ENCODE measurements around the gene EVA1A.

The EVA1A gene

DNA sequence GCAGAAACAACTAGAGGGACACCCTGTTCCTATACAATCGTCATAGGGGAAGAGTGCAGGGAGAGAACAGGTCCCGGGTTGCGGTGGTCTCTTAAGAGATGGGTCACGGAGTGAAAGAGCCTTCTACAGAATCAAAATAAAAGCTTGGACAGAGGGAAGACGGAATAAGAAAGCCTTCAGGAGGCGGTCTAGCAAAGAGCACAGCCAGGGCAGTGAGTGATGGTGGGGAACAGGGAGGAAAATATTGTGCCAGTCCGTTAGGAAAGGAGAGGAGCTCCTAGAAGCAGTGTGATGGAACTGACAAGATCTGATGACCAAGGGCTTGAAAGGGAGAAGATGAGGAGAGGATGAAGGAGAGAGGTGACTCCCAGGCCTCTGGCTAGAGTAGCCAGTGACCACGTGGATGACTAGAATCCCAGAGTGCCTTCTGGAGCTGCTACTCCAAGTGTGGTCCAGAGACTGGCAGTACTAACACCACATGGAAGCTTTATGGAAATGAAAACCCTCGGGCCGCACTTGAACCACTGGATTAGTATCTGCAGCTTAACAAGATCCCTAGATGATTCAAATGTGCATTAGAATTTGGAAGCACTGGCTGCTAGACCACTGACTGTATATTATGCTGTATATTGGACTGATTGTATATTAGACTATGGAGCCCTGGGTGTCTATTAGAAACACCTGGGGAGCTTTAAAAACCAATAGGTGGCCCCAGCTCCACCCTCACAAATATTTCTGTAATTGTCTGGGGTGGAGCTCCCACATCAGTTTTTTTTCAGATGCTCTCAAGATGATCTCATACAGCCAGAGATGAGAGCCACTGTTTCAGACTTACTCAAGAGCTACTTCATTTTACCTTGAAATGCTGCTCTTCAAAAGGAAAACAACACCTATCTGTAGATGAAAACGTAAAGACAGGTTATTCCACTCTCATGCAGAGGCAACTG is 1.1 kb upstream of the EVA1A start:
- DNase-seq (ENCODE audit: low spot score) = no peak
- TF ChIP-seq, protein P1, sequence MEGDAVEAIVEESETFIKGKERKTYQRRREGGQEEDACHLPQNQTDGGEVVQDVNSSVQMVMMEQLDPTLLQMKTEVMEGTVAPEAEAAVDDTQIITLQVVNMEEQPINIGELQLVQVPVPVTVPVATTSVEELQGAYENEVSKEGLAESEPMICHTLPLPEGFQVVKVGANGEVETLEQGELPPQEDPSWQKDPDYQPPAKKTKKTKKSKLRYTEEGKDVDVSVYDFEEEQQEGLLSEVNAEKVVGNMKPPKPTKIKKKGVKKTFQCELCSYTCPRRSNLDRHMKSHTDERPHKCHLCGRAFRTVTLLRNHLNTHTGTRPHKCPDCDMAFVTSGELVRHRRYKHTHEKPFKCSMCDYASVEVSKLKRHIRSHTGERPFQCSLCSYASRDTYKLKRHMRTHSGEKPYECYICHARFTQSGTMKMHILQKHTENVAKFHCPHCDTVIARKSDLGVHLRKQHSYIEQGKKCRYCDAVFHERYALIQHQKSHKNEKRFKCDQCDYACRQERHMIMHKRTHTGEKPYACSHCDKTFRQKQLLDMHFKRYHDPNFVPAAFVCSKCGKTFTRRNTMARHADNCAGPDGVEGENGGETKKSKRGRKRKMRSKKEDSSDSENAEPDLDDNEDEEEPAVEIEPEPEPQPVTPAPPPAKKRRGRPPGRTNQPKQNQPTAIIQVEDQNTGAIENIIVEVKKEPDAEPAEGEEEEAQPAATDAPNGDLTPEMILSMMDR (IDR thresholded peaks at IDR 0.05; ENCODE audit: extremely low read depth, missing control alignments) = no peak

DNA sequence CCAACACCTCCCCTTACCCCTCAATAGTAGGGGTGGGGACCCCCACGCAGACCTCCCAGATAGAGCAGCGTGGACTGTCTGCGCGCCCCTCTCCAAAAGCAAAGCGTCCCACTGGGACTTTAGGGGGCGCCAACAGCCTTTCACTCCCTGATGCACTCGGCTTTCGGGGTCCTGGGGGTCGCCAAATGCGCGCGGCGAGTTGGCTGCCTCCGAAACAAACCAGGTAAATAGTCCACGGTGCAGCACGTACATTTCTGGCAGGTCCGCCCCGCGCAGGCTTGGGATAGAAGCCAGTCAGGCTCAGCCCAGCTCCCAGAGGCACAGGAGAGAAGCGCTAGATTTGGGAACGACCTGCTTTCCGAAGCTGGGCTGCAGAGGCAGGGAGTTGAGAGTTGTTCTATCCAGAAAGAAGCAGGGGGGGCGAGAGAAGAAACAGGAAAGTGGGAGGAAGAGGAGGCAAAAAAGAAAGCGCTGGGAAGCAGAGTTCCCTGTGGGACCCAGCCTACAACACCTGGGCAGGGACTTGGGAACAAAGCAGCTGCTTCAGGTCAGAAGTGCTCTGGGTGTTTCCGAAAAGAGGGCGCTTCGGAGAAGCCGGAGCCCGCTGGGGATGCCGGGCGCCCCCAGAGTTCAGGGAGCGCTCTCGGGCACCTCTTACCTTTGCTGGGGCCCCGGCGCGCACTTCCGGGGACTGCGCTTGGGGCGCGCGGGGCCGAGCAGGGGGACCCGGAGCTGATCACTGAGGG is 544 bp downstream of the EVA1A start:
- TF ChIP-seq, protein P1 (IDR thresholded peaks at IDR 0.05; ENCODE audit: extremely low read depth, missing control alignments) = no peak
- peak; percentile 39 for DNase-seq (ENCODE audit: low spot score)

DNA sequence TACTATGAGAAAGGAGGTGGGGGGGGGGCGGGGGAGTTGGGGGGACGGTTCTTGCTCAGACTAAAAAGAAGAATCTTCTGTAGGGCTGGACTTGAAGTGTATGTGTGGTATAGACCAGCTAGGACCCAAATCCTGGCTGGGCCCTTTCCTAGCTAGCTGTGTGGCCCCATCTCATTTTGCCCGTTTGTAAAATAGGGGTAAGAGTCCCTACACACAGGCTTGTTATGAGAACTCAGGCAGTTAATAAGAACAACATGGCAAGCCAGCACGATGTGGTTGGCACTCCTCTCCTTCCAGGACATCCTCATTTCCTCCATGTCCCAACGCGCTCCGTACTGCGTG is 1.1 kb downstream of the EVA1A start:
- DNase-seq (ENCODE audit: low spot score) = no peak
- TF ChIP-seq, protein P1 (IDR thresholded peaks at IDR 0.05; ENCODE audit: extremely low read depth, missing control alignments) = no peak

DNA sequence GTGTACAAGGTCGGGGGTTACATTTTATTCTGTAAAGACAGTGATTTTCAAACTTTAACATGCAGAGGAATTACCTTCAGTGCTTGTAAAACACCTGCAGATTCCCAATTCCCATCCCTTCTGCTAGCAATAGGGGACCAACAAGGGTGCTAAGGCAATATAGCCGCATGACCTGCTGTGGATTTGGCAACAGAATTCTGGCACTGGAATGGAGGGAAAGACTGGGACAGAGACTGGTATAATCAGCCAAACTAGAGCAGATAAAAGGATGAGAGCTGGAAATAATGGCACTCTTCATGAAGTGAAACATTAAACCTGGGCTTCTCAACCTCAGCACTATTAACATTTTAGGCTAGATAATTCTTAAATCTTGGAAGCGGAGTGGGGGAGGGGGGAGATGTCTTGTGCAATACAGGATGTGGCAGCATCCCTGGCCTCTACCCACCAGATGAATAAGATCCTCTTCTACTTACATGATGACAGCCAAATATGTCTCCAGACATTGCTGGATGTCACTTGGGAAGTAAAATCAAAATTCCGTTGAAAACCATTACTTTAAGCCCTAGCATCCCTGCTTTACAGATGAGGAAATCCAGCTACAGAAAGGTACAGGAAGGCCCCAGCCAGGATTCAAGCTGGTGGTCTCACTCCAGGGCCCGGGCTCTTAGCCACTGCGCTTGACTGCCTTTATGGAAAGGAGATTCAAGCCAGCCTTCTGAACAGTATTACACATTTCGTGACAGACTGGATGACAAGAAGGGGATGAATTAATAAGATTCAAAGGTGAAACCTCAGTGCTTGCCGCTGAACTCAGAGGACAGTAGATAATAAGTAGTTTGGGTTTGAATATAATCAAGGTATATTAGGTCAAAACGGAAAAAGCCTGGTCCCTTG is 1.7 kb downstream of the EVA1A start:
- TF ChIP-seq, protein P1 (IDR thresholded peaks at IDR 0.05; ENCODE audit: extremely low read depth, missing control alignments) = no peak
- DNase-seq (ENCODE audit: low spot score) = no peak

DNA sequence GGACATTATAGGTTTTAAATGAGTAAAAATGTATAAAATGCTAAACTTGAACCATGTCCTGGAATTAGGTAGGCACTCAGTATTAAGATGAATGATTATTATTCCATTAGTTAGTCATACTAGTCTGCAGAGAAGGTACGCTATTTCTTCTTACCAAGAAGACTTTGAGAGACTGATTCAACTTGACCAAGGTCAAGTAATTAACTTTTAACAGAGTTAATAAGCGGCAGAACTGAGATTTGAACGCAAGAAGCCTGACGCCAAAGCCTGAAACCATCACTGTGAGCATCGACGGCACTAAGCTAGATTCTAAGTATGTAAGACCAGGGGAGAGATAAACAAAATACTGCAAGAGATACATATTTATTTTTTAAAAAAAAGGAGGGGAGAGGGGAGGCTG is 2.6 kb downstream of the EVA1A start:
- DNase-seq (ENCODE audit: low spot score) = no peak
- TF ChIP-seq, protein P1 (IDR thresholded peaks at IDR 0.05; ENCODE audit: extremely low read depth, missing control alignments) = no peak

DNA sequence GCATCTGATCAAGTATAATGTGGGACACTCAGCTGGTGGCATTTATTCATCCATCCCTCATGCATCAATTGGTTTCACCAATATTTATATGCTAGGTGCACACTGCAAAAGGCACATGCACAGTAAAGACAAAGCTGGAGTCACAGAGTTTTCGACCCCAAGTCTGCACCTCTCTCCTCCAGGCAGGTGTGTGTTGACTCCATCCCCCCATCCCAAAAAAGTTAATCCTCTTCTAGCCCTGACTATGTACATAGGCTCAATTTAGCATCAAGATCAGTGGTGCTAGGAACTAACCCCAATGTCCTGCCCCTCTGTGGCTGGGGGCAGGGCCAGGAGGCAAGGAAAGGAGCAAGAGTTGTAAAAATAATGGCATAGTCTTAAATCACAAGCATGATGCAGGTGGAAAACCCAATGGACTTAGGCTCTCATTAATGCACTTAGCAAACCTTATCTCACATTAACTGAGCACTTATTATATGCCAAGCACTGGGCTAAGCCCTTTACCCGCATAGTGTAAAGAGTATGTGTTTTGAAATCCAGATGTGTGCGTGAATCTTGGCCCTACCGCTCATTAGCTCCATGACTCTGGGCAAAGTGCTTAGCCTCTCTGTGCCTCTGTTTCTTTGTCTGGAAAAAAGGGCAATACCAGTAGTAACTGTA is 3.1 kb downstream of the EVA1A start:
- no peak for DNase-seq (ENCODE audit: low spot score)
- TF ChIP-seq, protein P1 (IDR thresholded peaks at IDR 0.05; ENCODE audit: extremely low read depth, missing control alignments) = no peak

All from GM20000 (cell line).